GM13977 (cell line): Measurements from ENCODE around the gene VARS1.

ENCODE experiments used
- DNase-seq: peaks from one replicate; pipeline ENCODE4 v3.0.0; 2012; ENCODE audit warnings: low spot score
- CTCF ChIP-seq: IDR thresholded peaks from 2 replicates; pipeline ENCODE4 v1.5.1; 2012; ENCODE audit warnings: mild to moderate bottlenecking, control low read depth; ENCODE audit not compliant: insufficient read depth; ENCODE audit errors: extremely low read depth, missing control alignments
- in situ Hi-C: fragments of 300-500 bp; cut with MboI; formaldehyde crosslinking; loops from one replicate; pipeline ENCODE4 v1.12.0; 2022; ENCODE audit warnings: low sequenced_read_pairs, low pct_unique_long_range_greater_than_20kb, mixed read lengths, inconsistent platforms; ENCODE audit not compliant: unreplicated experiment

Gene VARS1

GRCh38 chr6:31836474-31837368 lies 41.2 kb upstream of the VARS1 start:
- in situ Hi-C loops, result no loop called here
- no peak for TF ChIP-seq CTCF
- no peak for DNase-seq

- no peak for DNase-seq
- in situ Hi-C loops, result no loop called here
- no peak for TF ChIP-seq CTCF
These were observed 40.5 kb upstream of the VARS1 start for GRCh38 chr6:31836047-31836473.

GRCh38 chr6:31834367-31835250 lies 39.1 kb upstream of the VARS1 start:
- TF ChIP-seq CTCF, result no peak
- in situ Hi-C loops, result loop anchor here (5.0 kb wide), 1 partner anchor 152 kb away; the partner anchor contains the start of gene LY6G5C
- DNase-seq, result peak; percentile 87

GRCh38 chr6:31831350-31832215 lies 36.0 kb upstream of the VARS1 start:
- in situ Hi-C loops, result loop anchor here (5.0 kb wide), 1 partner anchor 149 kb away; the partner anchor contains the start of gene LY6G5C
- no peak for DNase-seq
- TF ChIP-seq CTCF, result no peak

GRCh38 chr6:31830886-31831335 lies 35.4 kb upstream of the VARS1 start:
- in situ Hi-C loops, result loop anchor here (5.0 kb wide), 1 partner anchor 149 kb away; the partner anchor contains the start of gene LY6G5C
- DNase-seq, result no peak
- no peak for TF ChIP-seq CTCF
